PC-9 (cell line): ENCODE data around the gene TENM4. TPM values are rescaled to one million over a fixed set of nuclear protein-coding genes. Genes with fewer than 3 reads are reported as not detected.

ENCODE experiments used
- BruUV-seq: library from RNA; stranded (reverse); fragments of 400-500 nt; replicated peaks from 2 replicates; lab custom pipeline; 2021; lab: Mats Ljungman, UMichigan
- CTCF ChIA-PET: fragments of 300-600 bp; sonication (Branson Sonifier 250); formaldehyde crosslinking; loops from one replicate; lab custom pipeline; 2022; ENCODE audit warnings: antibody characterized with exemption; lab: Charles Lee
- POLR2A ChIA-PET: fragments of 300-600 bp; sonication (Branson Sonifier 250); formaldehyde crosslinking; loops from one replicate; lab custom pipeline; 2022; ENCODE audit warnings: antibody characterized with exemption; ENCODE audit not compliant: unreplicated experiment; lab: Charles Lee
- DNase-seq, 2 experiments: peaks; one replicate each; pipeline versions ENCODE4 v3.0.0 to v3.0.0-alpha.2; 2015 to 2022; ENCODE audit warnings: mixed read lengths in 1 of 2
- H2AFZ ChIP-seq: fragments of 200-600 bp; sonication (generic); 2 replicates; pipeline ENCODE4 v1.8.1; 2017; ENCODE audit warnings: antibody characterized with exemption
- H3F3A ChIP-seq: fragments of 200-600 bp; sonication (generic); 2 replicates; pipeline ENCODE4 v1.8.1; 2017; ENCODE audit warnings: antibody characterized with exemption, mild to moderate bottlenecking, low read depth; ENCODE audit not compliant: insufficient read depth
- H3K27ac ChIP-seq: fragments of 200-600 bp; sonication (generic); 2 replicates; pipeline ENCODE4 v1.6.1; 2016; ENCODE audit warnings: mixed run types
- H3K27me3 ChIP-seq: fragments of 200-600 bp; sonication (generic); 2 replicates; pipeline ENCODE4 v1.6.1; 2016; ENCODE audit warnings: low read depth, mixed run types; ENCODE audit not compliant: insufficient read depth
- H3K36me3 ChIP-seq: fragments of 200-600 bp; sonication (generic); 2 replicates; pipeline ENCODE4 v1.6.1; 2016; ENCODE audit warnings: low read depth, mixed run types
- H3K4me1 ChIP-seq: fragments of 200-600 bp; sonication (generic); replicated peaks from 2 replicates; pipeline ENCODE4 v1.6.1; 2016; ENCODE audit warnings: mixed run types; ENCODE audit not compliant: insufficient read depth
- H3K4me2 ChIP-seq: fragments of 200-600 bp; sonication (generic); 2 replicates; pipeline ENCODE4 v1.6.1; 2017; ENCODE audit warnings: mixed run types
- H3K4me3 ChIP-seq: fragments of 200-600 bp; sonication (generic); 2 replicates; pipeline ENCODE4 v1.6.1; 2016; ENCODE audit warnings: mixed run types
- H3K79me2 ChIP-seq: fragments of 200-600 bp; sonication (generic); 2 replicates; pipeline ENCODE4 v1.6.1; 2017; ENCODE audit warnings: low read depth, mixed run types
- H3K9me2 ChIP-seq: fragments of 200-600 bp; sonication (generic); 2 replicates; pipeline ENCODE4 v1.8.1; 2017; ENCODE audit warnings: mild to moderate bottlenecking; ENCODE audit not compliant: insufficient read depth
- H3K9me3 ChIP-seq: fragments of 200-600 bp; sonication (generic); 2 replicates; pipeline ENCODE4 v1.8.1; 2016; ENCODE audit warnings: low read depth; ENCODE audit not compliant: insufficient read depth
- H4K20me1 ChIP-seq: fragments of 200-600 bp; sonication (generic); 2 replicates; pipeline ENCODE4 v1.8.1; 2017; ENCODE audit not compliant: insufficient read depth
- EZH2 ChIP-seq: fragments of 200-600 bp; sonication (generic); IDR thresholded peaks from 2 replicates; pipeline ENCODE4 v1.8.0; 2017; ENCODE audit warnings: antibody characterized with exemption, low read depth
- intact Hi-C: fragments of 100-400 bp; cut with micrococcal nuclease; formaldehyde crosslinking; loops from one replicate; pipeline ENCODE4 v1.10.0; 2022; ENCODE audit not compliant: unreplicated experiment
- total RNA-seq: library from RNA; stranded (reverse); gene quantifications from 2 replicates; pipeline ENCODE4 v1.2.3, GENCODE V29; 2021
- TF ChIP-seq, protein P1 (sequence below): fragments of 200-600 bp; sonication (generic); conservative IDR thresholded peaks from 2 replicates; pipeline ENCODE4 v1.6.1; 2017; ENCODE audit warnings: mixed run types, antibody characterized with exemption, mild to moderate bottlenecking, moderate library complexity

The TENM4 gene
- total RNA-seq, 1 experiment from 2014 or later, result not detected

DNA sequence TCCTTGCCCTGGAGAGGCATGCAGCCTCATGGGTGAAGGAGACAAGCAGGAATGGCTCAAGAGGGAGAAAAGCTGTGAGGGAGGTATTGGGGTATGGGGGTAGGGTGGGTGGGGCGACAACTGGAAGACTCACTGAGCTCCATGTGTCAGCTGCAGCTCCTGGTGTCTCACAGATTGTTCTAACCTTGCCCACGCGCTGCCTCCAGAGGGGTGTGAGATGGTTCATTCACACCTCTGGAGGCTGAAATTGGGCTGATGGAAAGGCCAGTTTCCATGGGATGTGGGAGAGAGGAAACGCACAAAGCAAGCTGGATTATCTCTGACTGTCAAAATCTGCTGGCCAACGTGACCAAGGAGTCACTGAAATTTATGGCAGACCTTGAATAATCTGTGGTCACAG, 465.7 kb downstream of the TENM4 start:
- Histone ChIP-seq H3K4me1 (no peaks in the 10 kb centered on the region), H2AFZ (no peak overlapping the region), H3K4me3 (no peak overlapping the region), H3F3A (no peaks in the 10 kb centered on the region), H3K9me2 (no peaks in the 10 kb centered on the region), H3K9me3 (no peaks in the 10 kb centered on the region), H3K27ac (no peak overlapping the region), H3K27me3 (peaks cover 19% of the 10 kb centered on the region), H3K79me2 (no peaks in the 10 kb centered on the region), H4K20me1 (no peaks in the 10 kb centered on the region; the same call in 1 of the 2 replicates), H3K4me2 (no peak overlapping the region), H3K36me3 (no peaks in the 10 kb centered on the region)
- no peak for DNase-seq
- TF ChIP-seq EZH2, result no peak
- TF ChIP-seq, protein P1, sequence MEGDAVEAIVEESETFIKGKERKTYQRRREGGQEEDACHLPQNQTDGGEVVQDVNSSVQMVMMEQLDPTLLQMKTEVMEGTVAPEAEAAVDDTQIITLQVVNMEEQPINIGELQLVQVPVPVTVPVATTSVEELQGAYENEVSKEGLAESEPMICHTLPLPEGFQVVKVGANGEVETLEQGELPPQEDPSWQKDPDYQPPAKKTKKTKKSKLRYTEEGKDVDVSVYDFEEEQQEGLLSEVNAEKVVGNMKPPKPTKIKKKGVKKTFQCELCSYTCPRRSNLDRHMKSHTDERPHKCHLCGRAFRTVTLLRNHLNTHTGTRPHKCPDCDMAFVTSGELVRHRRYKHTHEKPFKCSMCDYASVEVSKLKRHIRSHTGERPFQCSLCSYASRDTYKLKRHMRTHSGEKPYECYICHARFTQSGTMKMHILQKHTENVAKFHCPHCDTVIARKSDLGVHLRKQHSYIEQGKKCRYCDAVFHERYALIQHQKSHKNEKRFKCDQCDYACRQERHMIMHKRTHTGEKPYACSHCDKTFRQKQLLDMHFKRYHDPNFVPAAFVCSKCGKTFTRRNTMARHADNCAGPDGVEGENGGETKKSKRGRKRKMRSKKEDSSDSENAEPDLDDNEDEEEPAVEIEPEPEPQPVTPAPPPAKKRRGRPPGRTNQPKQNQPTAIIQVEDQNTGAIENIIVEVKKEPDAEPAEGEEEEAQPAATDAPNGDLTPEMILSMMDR, result no peak
- intact Hi-C loops, result no loop called here
- POLR2A ChIA-PET, result no interaction called here
- no TSS peak for BruUV-seq
- CTCF ChIA-PET, result no interaction called here

DNA sequence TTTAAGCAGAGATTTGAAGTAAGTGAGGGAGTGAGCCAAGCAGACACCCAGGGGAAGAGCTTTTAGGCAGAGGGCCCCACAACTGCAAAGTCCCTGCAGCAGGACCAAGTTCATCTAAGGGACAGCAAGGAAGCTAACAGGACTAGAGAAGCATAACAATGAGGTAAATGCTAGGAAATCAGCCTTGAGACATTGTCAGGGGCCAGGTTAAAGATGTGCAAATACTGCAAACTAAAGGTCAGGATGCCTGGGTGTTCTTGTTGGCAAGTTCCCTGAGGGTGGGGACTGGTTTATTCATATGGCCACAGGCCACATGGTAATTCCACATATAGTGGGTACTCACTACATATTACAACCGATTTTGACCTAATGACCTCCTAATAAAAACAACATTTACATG, 467.0 kb downstream of the TENM4 start:
- no peak overlapping the region for H3K4me2 ChIP-seq
- POLR2A ChIA-PET, result no interaction called here
- no peaks in the 10 kb centered on the region; the same call in 1 of the 2 replicates for H4K20me1 ChIP-seq
- intact Hi-C loops, result no loop called here
- peaks cover 31% of the 10 kb centered on the region for H3K27me3 ChIP-seq
- no peaks in the 10 kb centered on the region for H3K4me1 ChIP-seq
- TF ChIP-seq, protein P1, result no peak
- no peaks in the 10 kb centered on the region for H3F3A ChIP-seq
- no peaks in the 10 kb centered on the region for H3K9me2 ChIP-seq
- no TSS peak for BruUV-seq
- no peak overlapping the region for H2AFZ ChIP-seq
- H3K27ac ChIP-seq, result no peak overlapping the region
- H3K4me3 ChIP-seq, result no peak overlapping the region
- no peaks in the 10 kb centered on the region for H3K79me2 ChIP-seq
- no peaks in the 10 kb centered on the region for H3K9me3 ChIP-seq
- DNase-seq, result no peak
- CTCF ChIA-PET, result no interaction called here
- no peaks in the 10 kb centered on the region for H3K36me3 ChIP-seq

DNA sequence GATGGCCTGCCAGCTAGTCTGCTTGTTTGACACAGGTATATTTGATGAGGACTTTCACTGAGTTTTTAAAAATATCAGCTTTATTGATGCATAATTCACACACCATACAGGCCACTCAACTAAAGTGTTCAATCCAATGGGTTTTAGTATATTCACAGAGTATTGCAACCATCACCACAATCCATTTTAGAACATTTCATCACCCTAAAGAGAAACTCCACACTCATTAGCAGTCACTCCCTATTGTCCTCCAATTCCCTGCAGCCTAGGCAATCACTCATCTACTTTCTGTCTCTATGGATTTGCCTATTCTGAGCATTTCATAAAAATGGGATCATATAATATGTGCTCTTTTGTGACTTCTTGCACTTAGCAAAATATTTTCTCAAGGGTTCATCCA, 468.2 kb downstream of the TENM4 start:
- no peaks in the 10 kb centered on the region for H3K9me2 ChIP-seq
- CTCF ChIA-PET, result no interaction called here
- H3K9me3 ChIP-seq, result no peaks in the 10 kb centered on the region
- H3K27me3 ChIP-seq, result peaks cover 42% of the 10 kb centered on the region
- POLR2A ChIA-PET, result no interaction called here
- TF ChIP-seq, protein P1, result no peak
- TF ChIP-seq EZH2, result no peak
- no peak overlapping the region for H3K4me2 ChIP-seq
- no TSS peak for BruUV-seq
- H3K79me2 ChIP-seq, result no peaks in the 10 kb centered on the region
- H3K36me3 ChIP-seq, result no peaks in the 10 kb centered on the region
- no peak overlapping the region for H2AFZ ChIP-seq
- no peaks in the 10 kb centered on the region for H3F3A ChIP-seq
- no peak overlapping the region for H3K4me3 ChIP-seq
- H4K20me1 ChIP-seq, result no peaks in the 10 kb centered on the region; the same call in 1 of the 2 replicates
- intact Hi-C loops, result no loop called here
- no peak for DNase-seq
- H3K4me1 ChIP-seq, result no peaks in the 10 kb centered on the region
- no peak overlapping the region for H3K27ac ChIP-seq
